ENCODE results near the gene SMIM23. TPM values are rescaled to one million over a fixed set of nuclear protein-coding genes. Genes with fewer than 3 reads are reported as not detected.

The SMIM23 gene
- total and polyA plus RNA-seq, 2 donors (not counting 1 experiment from before 2014, with no cell fraction given): not detected

DNA sequence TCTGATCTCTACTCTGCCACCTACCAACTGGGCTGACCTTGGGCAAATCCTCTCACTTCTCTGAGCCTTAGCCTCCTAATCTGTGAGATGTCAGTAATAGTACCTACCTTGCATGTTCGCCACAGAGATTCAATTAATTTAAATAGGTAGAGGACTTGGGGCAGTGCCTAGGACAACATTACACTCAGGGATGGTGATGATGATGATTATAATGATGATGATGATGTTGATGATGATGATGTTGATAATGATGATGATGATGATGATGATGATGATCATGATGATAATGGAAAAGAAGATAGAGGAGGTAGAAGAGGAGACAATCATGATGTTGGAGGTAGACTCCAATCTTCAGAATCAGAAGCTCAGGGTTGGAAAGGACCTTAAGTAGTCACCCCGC lies 40.7 kb upstream of the SMIM23 start:
- no peaks in the 10 kb centered on the region for H4K20me1 ChIP-seq (ENCODE audit: control insufficient read depth, extremely low read depth, insufficient read depth, low read length)
- TF ChIP-seq EZH2 (IDR thresholded peaks at IDR 0.05; ENCODE audit: low read length, missing control alignments) (no peak), CTCF (conservative IDR thresholded peaks at IDR 0.05 in 1 of 2, IDR thresholded peaks at IDR 0.05 in 1 of 2; ENCODE audit: low read depth in 1 of 2, low read length in 2 of 2) (no peak)
- no peaks in the 10 kb centered on the region for H3K36me3 ChIP-seq (ENCODE audit: control insufficient read depth, insufficient read depth, low read length)
- H3K9me3 ChIP-seq (ENCODE audit: control insufficient read depth, insufficient read depth, low read depth, low read length): no peaks in the 10 kb centered on the region
- H3K4me3 ChIP-seq (replicated peaks in 1 of 4; ENCODE audit: control extremely low read depth in 1 of 4, insufficient read depth in 1 of 4, low read depth in 3 of 4, low read length in 4 of 4): no peak overlapping the region
- DNase-seq (ENCODE audit: low read depth in 2 of 2): no peak
- no peak overlapping the region for H3K27ac ChIP-seq (ENCODE audit: insufficient read depth, low read length)
- H3K79me2 ChIP-seq (ENCODE audit: control insufficient read depth, insufficient read depth, low read length): no peaks in the 10 kb centered on the region
- H2AFZ ChIP-seq (ENCODE audit: low read length): no peak overlapping the region
- no peak overlapping the region for H3K4me2 ChIP-seq (ENCODE audit: extremely low read depth, insufficient read depth, low read length)
- H3K27me3 ChIP-seq (ENCODE audit: control insufficient read depth, insufficient read depth, low read length): no peaks in the 10 kb centered on the region
- no peak overlapping the region for H3K9ac ChIP-seq (ENCODE audit: insufficient read depth, low read length)
- no peaks in the 10 kb centered on the region for H3K4me1 ChIP-seq (ENCODE audit: control insufficient read depth, extremely low read depth, insufficient read depth, low read length)

DNA sequence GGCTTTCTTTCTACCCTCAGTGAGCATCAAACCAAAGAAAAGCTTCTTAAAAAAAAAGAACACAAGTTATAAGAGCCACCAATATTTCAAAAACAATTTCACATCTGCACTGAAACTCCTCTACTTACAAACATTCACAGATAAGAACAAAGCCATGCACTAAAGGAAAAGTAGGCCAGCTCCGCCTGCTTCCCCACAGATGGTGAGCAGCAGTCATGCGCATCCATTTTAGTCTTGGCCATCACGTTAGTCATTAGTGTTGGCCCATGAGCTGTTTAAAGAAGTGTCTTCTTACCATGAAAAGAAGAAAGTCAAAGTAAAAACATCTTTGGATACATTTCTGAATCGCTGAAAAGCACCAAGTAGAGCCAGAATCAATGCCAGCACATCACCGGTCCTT lies 40.0 kb upstream of the SMIM23 start:
- Histone ChIP-seq H3K27me3 (ENCODE audit: control insufficient read depth, insufficient read depth, low read length) (no peaks in the 10 kb centered on the region), H3K4me1 (ENCODE audit: control insufficient read depth, extremely low read depth, insufficient read depth, low read length) (no peaks in the 10 kb centered on the region), H3K27ac (ENCODE audit: insufficient read depth, low read length) (no peak overlapping the region), H2AFZ (ENCODE audit: low read length) (no peak overlapping the region), H3K79me2 (ENCODE audit: control insufficient read depth, insufficient read depth, low read length) (no peaks in the 10 kb centered on the region), H3K4me3 (replicated peaks in 1 of 4; ENCODE audit: control extremely low read depth in 1 of 4, insufficient read depth in 1 of 4, low read depth in 3 of 4, low read length in 4 of 4) (no peak overlapping the region), H3K9ac (ENCODE audit: insufficient read depth, low read length) (no peak overlapping the region), H3K36me3 (ENCODE audit: control insufficient read depth, insufficient read depth, low read length) (no peaks in the 10 kb centered on the region), H3K9me3 (ENCODE audit: control insufficient read depth, insufficient read depth, low read depth, low read length) (no peaks in the 10 kb centered on the region), H3K4me2 (ENCODE audit: extremely low read depth, insufficient read depth, low read length) (no peak overlapping the region), H4K20me1 (ENCODE audit: control insufficient read depth, extremely low read depth, insufficient read depth, low read length) (no peaks in the 10 kb centered on the region)
- TF ChIP-seq EZH2 (IDR thresholded peaks at IDR 0.05; ENCODE audit: low read length, missing control alignments): no peak
- no peak for TF ChIP-seq CTCF (conservative IDR thresholded peaks at IDR 0.05 in 1 of 2, IDR thresholded peaks at IDR 0.05 in 1 of 2; ENCODE audit: low read depth in 1 of 2, low read length in 2 of 2)
- no peak for DNase-seq (ENCODE audit: low read depth in 2 of 2)

DNA sequence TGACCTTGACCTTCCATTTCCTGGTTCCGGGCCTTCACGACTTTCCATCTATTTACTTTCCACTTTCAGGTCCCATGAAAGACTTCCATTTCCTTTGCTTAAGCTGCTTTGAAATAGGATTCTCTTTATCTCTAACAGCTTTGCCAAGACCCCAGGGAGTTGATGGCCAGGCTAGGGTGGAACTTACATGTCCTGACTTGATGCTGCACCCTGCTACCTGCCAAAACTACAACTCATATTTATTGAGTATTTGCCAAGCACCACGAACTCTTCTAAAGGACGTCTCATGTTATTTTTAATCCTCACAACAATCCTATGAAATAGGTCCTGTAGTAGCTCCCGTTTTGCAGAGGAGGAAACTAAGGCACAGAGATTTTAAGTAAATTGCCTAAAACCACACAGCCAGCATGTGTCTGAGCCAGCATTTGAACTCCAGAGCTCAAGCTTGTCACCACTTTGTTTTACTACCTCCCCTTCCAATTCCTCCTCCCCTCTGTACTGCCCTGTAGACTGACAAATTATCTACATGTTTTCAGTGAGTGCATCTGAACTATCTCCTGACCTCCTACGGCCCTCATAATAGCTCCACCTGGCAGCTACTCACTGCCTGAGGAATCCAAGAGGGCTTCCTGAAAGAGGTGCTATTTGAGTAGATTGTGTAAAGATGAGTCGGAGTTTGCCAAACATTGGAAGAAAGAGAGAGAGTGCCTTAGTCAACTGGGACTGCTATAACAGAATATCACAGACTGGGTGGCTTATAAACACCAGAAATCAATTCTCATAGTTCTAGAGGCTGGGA lies 38.4 kb upstream of the SMIM23 start:
- no peaks in the 10 kb centered on the region for H3K9me3 ChIP-seq (ENCODE audit: control insufficient read depth, insufficient read depth, low read depth, low read length)
- no peak overlapping the region for H3K4me2 ChIP-seq (ENCODE audit: extremely low read depth, insufficient read depth, low read length)
- H3K4me1 ChIP-seq (ENCODE audit: control insufficient read depth, extremely low read depth, insufficient read depth, low read length): no peaks in the 10 kb centered on the region
- no peak overlapping the region for H2AFZ ChIP-seq (ENCODE audit: low read length)
- no peak overlapping the region for H3K4me3 ChIP-seq (replicated peaks in 1 of 4; ENCODE audit: control extremely low read depth in 1 of 4, insufficient read depth in 1 of 4, low read depth in 3 of 4, low read length in 4 of 4)
- DNase-seq (ENCODE audit: low read depth in 2 of 2): no peak
- H3K27ac ChIP-seq (ENCODE audit: insufficient read depth, low read length): no peak overlapping the region
- H3K27me3 ChIP-seq (ENCODE audit: control insufficient read depth, insufficient read depth, low read length): no peaks in the 10 kb centered on the region
- TF ChIP-seq EZH2 (IDR thresholded peaks at IDR 0.05; ENCODE audit: low read length, missing control alignments) (no peak), CTCF (conservative IDR thresholded peaks at IDR 0.05 in 1 of 2, IDR thresholded peaks at IDR 0.05 in 1 of 2; ENCODE audit: low read depth in 1 of 2, low read length in 2 of 2) (no peak)
- H3K79me2 ChIP-seq (ENCODE audit: control insufficient read depth, insufficient read depth, low read length): no peaks in the 10 kb centered on the region
- H4K20me1 ChIP-seq (ENCODE audit: control insufficient read depth, extremely low read depth, insufficient read depth, low read length): no peaks in the 10 kb centered on the region
- no peak overlapping the region for H3K9ac ChIP-seq (ENCODE audit: insufficient read depth, low read length)
- no peaks in the 10 kb centered on the region for H3K36me3 ChIP-seq (ENCODE audit: control insufficient read depth, insufficient read depth, low read length)

Data from fibroblast of lung (primary cell).